Measurements from ENCODE around the gene CDC37L1.

CDC37L1 gene

GRCh38 chr9:4714266-4715016, 35.1 kb downstream of the CDC37L1 start:
- no peak for DNase-seq (ENCODE audit: low read depth)

GRCh38 chr9:4716163-4716562, 36.8 kb downstream of the CDC37L1 start:
- DNase-seq (ENCODE audit: low read depth), result no peak

GRCh38 chr9:4717815-4718214, 38.4 kb downstream of the CDC37L1 start:
- DNase-seq (ENCODE audit: low read depth), result no peak

- DNase-seq (ENCODE audit: low read depth), result no peak
Observed at GRCh38 chr9:4718911-4719310, 39.5 kb downstream of the CDC37L1 start.

- no peak for DNase-seq (ENCODE audit: low read depth)
Observed at GRCh38 chr9:4721736-4722135, 42.4 kb downstream of the CDC37L1 start.

GRCh38 chr9:4725706-4726442, 46.5 kb downstream of the CDC37L1 start:
- DNase-seq (ENCODE audit: low read depth), result no peak

GRCh38 chr9:4727593-4727992, 48.2 kb downstream of the CDC37L1 start:
- DNase-seq (ENCODE audit: low read depth), result no peak

GRCh38 chr9:4732890-4733289, 53.5 kb downstream of the CDC37L1 start:
- DNase-seq (ENCODE audit: low read depth), result no peak

- DNase-seq (ENCODE audit: low read depth), result no peak
Observed at GRCh38 chr9:4734150-4734549, 54.8 kb downstream of the CDC37L1 start.

- DNase-seq (ENCODE audit: low read depth), result no peak
Observed at GRCh38 chr9:4738866-4739586, 59.7 kb downstream of the CDC37L1 start.

- DNase-seq (ENCODE audit: low read depth), result no peak
Observed at GRCh38 chr9:4739587-4740387, 60.4 kb downstream of the CDC37L1 start.

GRCh38 chr9:4740388-4740637, 60.9 kb downstream of the CDC37L1 start:
- DNase-seq (ENCODE audit: low read depth), result no peak

GRCh38 chr9:4740638-4741364, 61.4 kb downstream of the CDC37L1 start, which contains the start of gene AK3:
TSS of gene AK3 (minus strand) at chr9:4741202. CDS start at chr9:4741087, 115 bp downstream.
- peak; percentile 77 for DNase-seq (ENCODE audit: low read depth)

GRCh38 chr9:4741365-4742089, 62.2 kb downstream of the CDC37L1 start:
- DNase-seq (ENCODE audit: low read depth), result no peak

- DNase-seq (ENCODE audit: low read depth), result no peak
Observed at GRCh38 chr9:4742246-4742645, 62.9 kb downstream of the CDC37L1 start.

GRCh38 chr9:4743131-4743875, 63.9 kb downstream of the CDC37L1 start:
- DNase-seq (ENCODE audit: low read depth), result no peak

GRCh38 chr9:4746278-4747030, 67.1 kb downstream of the CDC37L1 start:
- DNase-seq (ENCODE audit: low read depth), result no peak

- no peak for DNase-seq (ENCODE audit: low read depth)
Observed at GRCh38 chr9:4748612-4749011, 69.2 kb downstream of the CDC37L1 start.

GRCh38 chr9:4750023-4750673, 70.8 kb downstream of the CDC37L1 start:
- no peak for DNase-seq (ENCODE audit: low read depth)
